ENCODE results near the gene OR51I1.

The OR51I1 gene

GRCh38 chr11:5441414-5441813, at the start of gene OR51I1:
OR51I1 (minus strand) TSS chr11:5441514; CDS start chr11:5441514, 0 bp downstream.
- DNase-seq (ENCODE audit: low read depth): no peak

- no peak for DNase-seq (ENCODE audit: low read depth)
Observed at GRCh38 chr11:5489576-5490357, 48.5 kb upstream of the OR51I1 start.

- no peak for DNase-seq (ENCODE audit: low read depth)
Observed at GRCh38 chr11:5488798-5489399, 47.6 kb upstream of the OR51I1 start.

GRCh38 chr11:5488385-5488784, 47.1 kb upstream of the OR51I1 start, which contains the start of gene OR52D1:
OR52D1 (plus strand) TSS chr11:5488685; CDS start chr11:5488707, 22 bp downstream.
- no peak for DNase-seq (ENCODE audit: low read depth)

GRCh38 chr11:5486421-5486820, 45.1 kb upstream of the OR51I1 start:
- DNase-seq (ENCODE audit: low read depth): no peak

- DNase-seq (ENCODE audit: low read depth): no peak
Observed at GRCh38 chr11:5486003-5486402, 44.7 kb upstream of the OR51I1 start.

GRCh38 chr11:5476186-5476819, 35.0 kb upstream of the OR51I1 start:
- no peak for DNase-seq (ENCODE audit: low read depth)

GRCh38 chr11:5473921-5474320, 32.6 kb upstream of the OR51I1 start:
- no peak for DNase-seq (ENCODE audit: low read depth)

- DNase-seq (ENCODE audit: low read depth): no peak
Observed at GRCh38 chr11:5467527-5467926, 26.2 kb upstream of the OR51I1 start.

- no peak for DNase-seq (ENCODE audit: low read depth)
Observed at GRCh38 chr11:5460983-5461621, 19.8 kb upstream of the OR51I1 start.

- no peak for DNase-seq (ENCODE audit: low read depth)
Observed at GRCh38 chr11:5449432-5449831, 8.1 kb upstream of the OR51I1 start.

GRCh38 chr11:5449023-5449422, 7.7 kb upstream of the OR51I1 start, which contains the start of gene OR51I2:
OR51I2 (plus strand) TSS chr11:5449323; CDS start chr11:5453489, 4,166 bp downstream.
- DNase-seq (ENCODE audit: low read depth): no peak

GRCh38 chr11:5443835-5444393, 2.6 kb upstream of the OR51I1 start:
- no peak for DNase-seq (ENCODE audit: low read depth)

GRCh38 chr11:5423131-5423530, 18.2 kb downstream of the OR51I1 start:
- DNase-seq (ENCODE audit: low read depth): no peak

- DNase-seq (ENCODE audit: low read depth): no peak
Observed at GRCh38 chr11:5421811-5422210, 19.5 kb downstream of the OR51I1 start, which contains the start of gene OR51Q1. OR51Q1 (plus strand) TSS chr11:5422111; CDS start chr11:5422201, 90 bp downstream.

GRCh38 chr11:5420993-5421392, 20.3 kb downstream of the OR51I1 start:
- no peak for DNase-seq (ENCODE audit: low read depth)

- no peak for DNase-seq (ENCODE audit: low read depth)
Observed at GRCh38 chr11:5405173-5405572, 36.1 kb downstream of the OR51I1 start.

- DNase-seq (ENCODE audit: low read depth): no peak
Observed at GRCh38 chr11:5398936-5399335, 42.4 kb downstream of the OR51I1 start.

GRCh38 chr11:5394091-5394490, 47.2 kb downstream of the OR51I1 start:
- no peak for DNase-seq (ENCODE audit: low read depth)

All from stimulated activated CD8-positive, alpha-beta memory T cell treated with anti-CD3 and anti-CD28 coated beads, Interleukin-15, amount 100 ng/mL, for 24 hours (primary cell).